Smooth muscle cell (in vitro differentiated cells): ENCODE results near the gene MAML3. TPM values are rescaled to one million over a fixed set of nuclear protein-coding genes. Genes with fewer than 3 reads are reported as not detected.

Source experiments
- DNase-seq: peaks from one replicate; lab custom pipeline; 2025; ENCODE audit not compliant: unreplicated experiment; lab: John Stamatoyannopoulos, UW
- H2AFZ ChIP-seq: fragments of 200-600 bp; sonication (generic); 2 replicates; pipeline ENCODE4 v1.6.0; 2016; ENCODE audit warnings: antibody characterized with exemption, low read depth, mild to moderate bottlenecking
- H3F3A ChIP-seq: fragments of 200-600 bp; sonication (generic); 2 replicates; pipeline ENCODE4 v1.6.0; 2017; ENCODE audit warnings: antibody characterized with exemption, low read depth
- H3K27ac ChIP-seq: fragments of 200-600 bp; sonication (generic); 2 replicates; pipeline ENCODE4 v1.5.1; 2016; ENCODE audit warnings: low read depth, mild to moderate bottlenecking
- H3K27me3 ChIP-seq: fragments of 200-600 bp; sonication (generic); 2 replicates; pipeline ENCODE4 v1.6.1; 2016; ENCODE audit warnings: low read depth, mild to moderate bottlenecking
- H3K36me3 ChIP-seq: fragments of 200-600 bp; sonication (generic); 2 replicates; pipeline ENCODE4 v1.5.1; 2016; ENCODE audit warnings: low read depth
- H3K4me1 ChIP-seq: fragments of 200-600 bp; sonication (generic); 2 replicates; pipeline ENCODE4 v1.5.1; 2016; ENCODE audit warnings: low read depth
- H3K4me2 ChIP-seq: fragments of 200-600 bp; sonication (generic); 2 replicates; pipeline ENCODE4 v1.6.0; 2016; ENCODE audit warnings: mild to moderate bottlenecking
- H3K4me3 ChIP-seq: fragments of 200-600 bp; sonication (generic); 2 replicates; pipeline ENCODE4 v1.5.1; 2016; ENCODE audit warnings: mild to moderate bottlenecking
- H3K79me2 ChIP-seq: fragments of 200-600 bp; sonication (generic); 2 replicates; pipeline ENCODE4 v1.6.0; 2016; ENCODE audit warnings: low read depth, mild to moderate bottlenecking
- H3K9ac ChIP-seq: fragments of 200-600 bp; sonication (generic); 2 replicates; pipeline ENCODE4 v1.6.0; 2016; ENCODE audit warnings: low read depth
- H3K9me3 ChIP-seq: fragments of 200-600 bp; sonication (generic); replicated peaks from 2 replicates; pipeline ENCODE4 v1.5.1; 2016; ENCODE audit warnings: low read depth
- H4K20me1 ChIP-seq: fragments of 200-600 bp; sonication (generic); 2 replicates; pipeline ENCODE4 v1.6.0; 2016; ENCODE audit warnings: low read depth
- CTCF ChIP-seq: fragments of 200-600 bp; sonication (generic); IDR thresholded peaks from 2 replicates; pipeline ENCODE4 v1.5.1; 2017; ENCODE audit warnings: borderline replicate concordance, mild to moderate bottlenecking, antibody characterized with exemption; ENCODE audit not compliant: insufficient read depth, poor library complexity, severe bottlenecking
- WGBS: methylation state at CpG from one replicate; pipeline ENCODE4 v1.1.7; 2016; ENCODE audit warnings: low lambda C conversion rate; 5-methylcytosine and 5-hydroxymethylcytosine counted together
- polyA plus RNA-seq: library from polyadenylated mRNA; unstranded; fragments of >200 nt; fragmentation: Nextera tagmentation; extraction: Ambion mirVana; gene quantifications from 2 replicates; pipeline ENCODE4 v1.2.1, GENCODE V29; 2016
- total RNA-seq: library from RNA; depleted of rRNA; stranded (reverse); fragments of >200 nt; gene quantifications from 2 replicates; pipeline ENCODE4 v1.2.3, GENCODE V29; 2014

MAML3 gene
- total and polyA plus RNA-seq, 2 experiments from 2014 or later, result 4.9 to 12.6 TPM

DNA sequence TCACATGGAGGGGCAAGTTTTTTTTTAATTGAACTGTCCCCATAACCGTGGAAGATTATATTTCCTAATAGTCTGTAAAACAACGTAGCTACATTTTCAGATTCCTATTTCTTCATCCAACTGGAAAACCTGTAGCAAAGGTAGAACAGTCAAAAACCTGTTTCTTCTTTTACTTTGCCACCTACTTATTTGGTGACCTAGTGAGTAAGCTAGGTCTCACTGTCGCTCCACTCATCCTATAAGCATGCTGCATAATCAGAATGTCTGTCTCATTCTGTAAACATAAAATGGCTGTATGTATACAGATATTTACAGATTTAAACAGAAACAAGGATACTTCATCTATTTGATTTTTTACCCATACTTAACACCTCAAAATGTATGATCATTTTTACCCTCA lies 20.4 kb downstream of the MAML3 start:
- no peak for DNase-seq
- Histone ChIP-seq H3K27me3 (no peaks in the 10 kb centered on the region), H3K9me3 (no peaks in the 10 kb centered on the region), H4K20me1 (no peaks in the 10 kb centered on the region), H3F3A (peaks cover 10% of the 10 kb centered on the region), H2AFZ (no peak overlapping the region), H3K4me3 (no peak overlapping the region), H3K4me1 (peaks cover 24% of the 10 kb centered on the region), H3K4me2 (peak overlapping the region; percentile 72), H3K27ac (peak overlapping the region; percentile 89), H3K36me3 (no peaks in the 10 kb centered on the region), H3K9ac (peak overlapping the region; percentile 43), H3K79me2 (peaks cover 93% of the 10 kb centered on the region)
- TF ChIP-seq CTCF, result no peak
- 65% methylated on average over 3 of the region's 3 CpGs for WGBS

DNA sequence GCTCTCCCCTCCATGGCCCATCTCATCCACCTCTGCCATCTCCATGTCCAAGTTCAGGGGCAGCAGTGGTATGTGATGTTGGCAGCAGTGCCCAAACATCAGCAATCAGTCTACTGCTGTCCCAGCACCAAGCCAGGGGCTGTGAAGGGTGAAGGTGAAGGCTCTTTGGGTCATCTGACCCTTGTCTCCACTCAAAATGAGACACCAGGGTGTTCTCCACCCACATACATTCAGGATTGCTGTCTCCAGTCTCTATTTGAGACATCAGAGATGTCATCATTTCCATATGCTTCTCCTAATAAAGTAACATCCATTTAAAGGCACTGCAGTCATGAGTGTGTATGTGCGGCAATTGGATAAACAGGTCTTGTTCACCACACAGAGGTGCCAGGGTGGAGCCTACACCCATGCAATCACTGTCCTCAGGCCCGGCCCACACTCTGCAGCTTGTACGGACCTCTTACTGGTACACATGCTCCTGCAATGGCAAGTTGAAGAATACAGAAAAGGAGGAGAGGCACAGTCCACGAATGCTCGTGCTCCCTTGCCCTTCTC lies 22.2 kb downstream of the MAML3 start:
- Histone ChIP-seq H3F3A (no peaks in the 10 kb centered on the region), H4K20me1 (no peaks in the 10 kb centered on the region), H3K9ac (no peak overlapping the region), H3K4me2 (no peak overlapping the region), H3K9me3 (no peaks in the 10 kb centered on the region), H3K27ac (peak overlapping the region; percentile 89), H3K79me2 (peaks cover 95% of the 10 kb centered on the region), H3K4me3 (no peak overlapping the region), H2AFZ (no peak overlapping the region), H3K36me3 (no peaks in the 10 kb centered on the region), H3K27me3 (no peaks in the 10 kb centered on the region), H3K4me1 (peaks cover 7% of the 10 kb centered on the region)
- no peak for TF ChIP-seq CTCF
- DNase-seq, result no peak
- 92% methylated on average over 5 of the region's 5 CpGs for WGBS

DNA sequence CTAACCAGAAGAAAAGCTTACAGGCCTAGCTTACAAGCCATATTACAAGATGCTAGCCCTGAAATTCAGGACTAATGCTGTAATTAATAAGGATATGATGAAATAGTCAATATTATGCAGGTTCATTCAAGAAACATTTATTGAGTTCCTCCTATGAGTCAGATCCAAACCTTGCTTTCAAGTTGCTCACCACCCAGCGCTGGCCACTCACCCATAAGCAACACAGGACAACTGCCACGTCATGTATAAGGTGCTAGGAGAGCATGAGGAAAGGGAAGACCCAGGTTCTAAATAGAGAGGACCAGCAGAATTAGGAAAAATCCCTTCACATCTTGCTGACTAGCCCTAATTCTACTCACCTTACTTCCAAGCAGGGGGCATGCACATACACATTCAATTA lies 23.3 kb downstream of the MAML3 start:
- Histone ChIP-seq H3K9ac (no peak overlapping the region), H3F3A (no peaks in the 10 kb centered on the region), H3K27ac (peak overlapping the region; percentile 18), H3K36me3 (no peaks in the 10 kb centered on the region), H3K4me3 (no peak overlapping the region), H3K4me1 (peaks cover 4% of the 10 kb centered on the region), H3K79me2 (peaks cover 95% of the 10 kb centered on the region), H2AFZ (no peak overlapping the region), H3K4me2 (no peak overlapping the region), H4K20me1 (no peaks in the 10 kb centered on the region), H3K27me3 (no peaks in the 10 kb centered on the region), H3K9me3 (no peaks in the 10 kb centered on the region)
- DNase-seq, result no peak
- TF ChIP-seq CTCF, result no peak
- WGBS, result 80% methylated on average over 2 of the region's 2 CpGs

- WGBS, result 97% methylated on average over 2 of the region's 2 CpGs
- Histone ChIP-seq H3K4me1 (no peaks in the 10 kb centered on the region), H3K27me3 (no peaks in the 10 kb centered on the region), H3K27ac (no peak overlapping the region), H4K20me1 (no peaks in the 10 kb centered on the region), H3K36me3 (no peaks in the 10 kb centered on the region), H3K4me3 (no peak overlapping the region), H3K9me3 (no peaks in the 10 kb centered on the region), H3K4me2 (no peak overlapping the region), H3K9ac (no peak overlapping the region), H3K79me2 (peaks cover 94% of the 10 kb centered on the region), H3F3A (no peaks in the 10 kb centered on the region), H2AFZ (no peak overlapping the region)
- no peak for TF ChIP-seq CTCF
- no peak for DNase-seq
These were observed 26.6 kb downstream of the MAML3 start for GRCh38 chr4:140127422-140127821.
